ENCODE measurements around the gene FAM180A. TPM values are rescaled to one million over a fixed set of nuclear protein-coding genes. Genes with fewer than 3 reads are reported as not detected.

The FAM180A gene
- polyA plus RNA-seq, 1 donor from 2014 or later = not detected

- no peaks in the 10 kb centered on the region for H4K20me1 ChIP-seq (ENCODE audit: insufficient read depth)
- no peak overlapping the region for H3K4me3 ChIP-seq (ENCODE audit: low read length)
- H3K9me2 ChIP-seq (ENCODE audit: insufficient read depth, low read length) = no peaks in the 10 kb centered on the region
- TF ChIP-seq SMC3 (conservative IDR thresholded peaks at IDR 0.05; ENCODE audit: poor library complexity) (no peak), EP300 (conservative IDR thresholded peaks at IDR 0.05; ENCODE audit: poor library complexity, severe bottlenecking) (no peak), TAF1 (IDR thresholded peaks at IDR 0.05; ENCODE audit: low read depth) (no peak), RAD21 (conservative IDR thresholded peaks at IDR 0.05) (no peak), POLR2AphosphoS5 (IDR thresholded peaks at IDR 0.05) (no peak), EZH2 (IDR thresholded peaks at IDR 0.05; ENCODE audit: borderline replicate concordance, insufficient read depth, low read length, poor library complexity, severe bottlenecking) (no peak), REST (IDR thresholded peaks at IDR 0.05; ENCODE audit: borderline replicate concordance) (no peak)
- H3K79me2 ChIP-seq (replicated peaks; ENCODE audit: insufficient read depth, low read length) = no peaks in the 10 kb centered on the region
- H3K9ac ChIP-seq (ENCODE audit: low read length) = no peak overlapping the region
- no peaks in the 10 kb centered on the region for H3K27me3 ChIP-seq (ENCODE audit: insufficient read depth, low read depth, low read length)
- no peaks in the 10 kb centered on the region for H3K9me3 ChIP-seq (ENCODE audit: low read length)
- H3K4me2 ChIP-seq (ENCODE audit: low read length) = no peak overlapping the region
- no peak overlapping the region for H3K27ac ChIP-seq (ENCODE audit: low read length)
- H3K36me3 ChIP-seq (ENCODE audit: insufficient read depth, low read length) = no peaks in the 10 kb centered on the region
- no peaks in the 10 kb centered on the region for H3F3A ChIP-seq (ENCODE audit: insufficient read depth, low read length, poor library complexity, severe bottlenecking)
- no peak overlapping the region for H2AFZ ChIP-seq (ENCODE audit: low read depth, low read length)
Observed at GRCh38 chr7:135711139-135711469, 37.5 kb downstream of the FAM180A start.

GRCh38 chr7:135710417-135711138 is 38.0 kb downstream of the FAM180A start:
- H3K27ac ChIP-seq (ENCODE audit: low read length) = no peak overlapping the region
- no peaks in the 10 kb centered on the region for H3K79me2 ChIP-seq (replicated peaks; ENCODE audit: insufficient read depth, low read length)
- H3K4me3 ChIP-seq (ENCODE audit: low read length) = no peak overlapping the region
- H3K9me3 ChIP-seq (ENCODE audit: low read length) = no peaks in the 10 kb centered on the region
- H3K27me3 ChIP-seq (ENCODE audit: insufficient read depth, low read depth, low read length) = no peaks in the 10 kb centered on the region
- H3K4me2 ChIP-seq (ENCODE audit: low read length) = no peak overlapping the region
- H3K36me3 ChIP-seq (ENCODE audit: insufficient read depth, low read length) = no peaks in the 10 kb centered on the region
- no peaks in the 10 kb centered on the region for H3F3A ChIP-seq (ENCODE audit: insufficient read depth, low read length, poor library complexity, severe bottlenecking)
- TF ChIP-seq MXI1 (conservative IDR thresholded peaks at IDR 0.05; ENCODE audit: poor library complexity, severe bottlenecking) (no peak), REST (IDR thresholded peaks at IDR 0.05; ENCODE audit: borderline replicate concordance) (no peak), RAD21 (conservative IDR thresholded peaks at IDR 0.05) (no peak)
- H2AFZ ChIP-seq (ENCODE audit: low read depth, low read length) = no peak overlapping the region
- no peak overlapping the region for H3K9ac ChIP-seq (ENCODE audit: low read length)
- H4K20me1 ChIP-seq (ENCODE audit: insufficient read depth) = no peaks in the 10 kb centered on the region
- H3K9me2 ChIP-seq (ENCODE audit: insufficient read depth, low read length) = no peaks in the 10 kb centered on the region
